Dermis blood vessel endothelial cell (primary cell): Measurements from ENCODE around the gene OLFM1. TPM values are rescaled to one million over a fixed set of nuclear protein-coding genes. Genes with fewer than 3 reads are reported as not detected.

ENCODE experiments used
- DNase-seq: peaks from one replicate; pipeline ENCODE4 v3.0.0; 2010
- total RNA-seq: library from RNA; depleted of rRNA; stranded (reverse); fragments of >200 nt; gene quantifications from 2 replicates; pipeline ENCODE4 v1.2.3, GENCODE V29; 2014

The OLFM1 gene
- 6.5 and 17.2 TPM in 2 replicates for total RNA-seq

- DNase-seq = peak; percentile 76
These were observed at the start of gene OLFM1 for GRCh38 chr9:135087489-135087792. Gene OLFM1 (plus strand): TSS chr9:135087668. CDS start chr9:135087990, 322 bp downstream.

- DNase-seq = no peak
These were observed 49.1 kb upstream of the OLFM1 start for GRCh38 chr9:135038331-135038730.

GRCh38 chr9:135038826-135039225, 48.6 kb upstream of the OLFM1 start:
- no peak for DNase-seq

- DNase-seq = no peak
These were observed 48.1 kb upstream of the OLFM1 start for GRCh38 chr9:135039266-135039870.

GRCh38 chr9:135039916-135040645, 47.4 kb upstream of the OLFM1 start:
- DNase-seq = no peak

GRCh38 chr9:135040892-135041291, 46.6 kb upstream of the OLFM1 start:
- no peak for DNase-seq

GRCh38 chr9:135043345-135043744, 44.1 kb upstream of the OLFM1 start:
- DNase-seq = no peak

- DNase-seq = no peak
These were observed 42.1 kb upstream of the OLFM1 start for GRCh38 chr9:135045264-135045927.

- no peak for DNase-seq
These were observed 41.3 kb upstream of the OLFM1 start for GRCh38 chr9:135045928-135046738.

GRCh38 chr9:135046739-135047350, 40.6 kb upstream of the OLFM1 start:
- DNase-seq = no peak

- no peak for DNase-seq
These were observed 39.9 kb upstream of the OLFM1 start for GRCh38 chr9:135047521-135047920.

GRCh38 chr9:135048046-135048757, 39.3 kb upstream of the OLFM1 start:
- DNase-seq = no peak

- DNase-seq = no peak
These were observed 38.6 kb upstream of the OLFM1 start for GRCh38 chr9:135048758-135049444.

GRCh38 chr9:135049460-135049859, 38.0 kb upstream of the OLFM1 start:
- no peak for DNase-seq

GRCh38 chr9:135050072-135050990, 37.1 kb upstream of the OLFM1 start:
- no peak for DNase-seq

- no peak for DNase-seq
These were observed 36.0 kb upstream of the OLFM1 start for GRCh38 chr9:135051316-135052038.

GRCh38 chr9:135053133-135053532, 34.3 kb upstream of the OLFM1 start:
- DNase-seq = no peak

GRCh38 chr9:135055181-135055580, 32.3 kb upstream of the OLFM1 start:
- no peak for DNase-seq

- DNase-seq = no peak
These were observed 30.9 kb upstream of the OLFM1 start for GRCh38 chr9:135056541-135056940.
